OCI-LY7 (cell line): Measurements from ENCODE around the gene CAPN13. TPM values are rescaled to one million over a fixed set of nuclear protein-coding genes. Genes with fewer than 3 reads are reported as not detected.

Experiments used
- BruUV-seq: library from RNA; stranded (reverse); fragments of 400-500 nt; replicated peaks from 2 replicates; lab custom pipeline; 2021; lab: Mats Ljungman, UMichigan
- CTCF ChIA-PET: fragments of 300-600 bp; sonication (Branson Sonifier 250); formaldehyde crosslinking; loops from one replicate; lab custom pipeline; 2022; ENCODE audit warnings: antibody characterized with exemption; ENCODE audit not compliant: unreplicated experiment; lab: Charles Lee
- POLR2A ChIA-PET: fragments of 300-600 bp; sonication (Branson Sonifier 250); formaldehyde crosslinking; loops from one replicate; lab custom pipeline; 2022; ENCODE audit warnings: antibody characterized with exemption; lab: Charles Lee
- DNase-seq: peaks from one replicate; pipeline ENCODE4 v3.0.0-alpha.2; 2015; ENCODE audit warnings: low spot score
- H2AFZ ChIP-seq: fragments of 200-600 bp; sonication (generic), shearing (Covaris generic); 2 replicates; pipeline ENCODE4 v1.6.1; 2014; ENCODE audit warnings: mild to moderate bottlenecking, antibody characterized with exemption, low read length, moderate library complexity
- H3K27ac ChIP-seq: fragments of 200-600 bp; sonication (generic); 2 replicates; pipeline ENCODE4 v1.5.1; 2014; ENCODE audit warnings: mixed run types, low read depth, mild to moderate bottlenecking, moderate library complexity, low read length, inconsistent platforms; ENCODE audit not compliant: poor library complexity, severe bottlenecking
- H3K36me3 ChIP-seq: fragments of 200-600 bp; sonication (generic); 2 replicates; pipeline ENCODE4 v1.6.1; 2014; ENCODE audit warnings: mild to moderate bottlenecking, antibody characterized with exemption, low read length, moderate library complexity, mixed read lengths; ENCODE audit not compliant: insufficient read depth
- H3K4me1 ChIP-seq: fragments of 200-600 bp; sonication (generic); 2 replicates; pipeline ENCODE4 v1.5.1; 2014; ENCODE audit warnings: mild to moderate bottlenecking, low read length; ENCODE audit not compliant: insufficient read depth, poor library complexity, severe bottlenecking
- H3K4me2 ChIP-seq: fragments of 200-600 bp; sonication (generic); 2 replicates; pipeline ENCODE4 v1.6.1; 2014; ENCODE audit warnings: mild to moderate bottlenecking, low read length
- H3K4me3 ChIP-seq: fragments of 200-600 bp; sonication (generic); 2 replicates; pipeline ENCODE4 v1.5.1; 2014; ENCODE audit warnings: mild to moderate bottlenecking, low read depth, low read length; ENCODE audit not compliant: poor library complexity, severe bottlenecking
- H3K79me2 ChIP-seq: fragments of 200-600 bp; sonication (generic); 2 replicates; pipeline ENCODE4 v1.6.1; 2016; ENCODE audit warnings: low read depth, mild to moderate bottlenecking, low read length, moderate library complexity, mixed read lengths; ENCODE audit not compliant: insufficient read depth
- H3K9me2 ChIP-seq: fragments of 200-600 bp; sonication (generic); 2 replicates; pipeline ENCODE4 v1.6.1; 2016; ENCODE audit warnings: mild to moderate bottlenecking, low read length, mixed read lengths; ENCODE audit not compliant: insufficient read depth
- H3K9me3 ChIP-seq: fragments of 200-600 bp; sonication (generic); 2 replicates; pipeline ENCODE4 v1.6.1; 2014; ENCODE audit warnings: mild to moderate bottlenecking, mixed run types, low read length, mixed read lengths
- H4K20me1 ChIP-seq: fragments of 200-600 bp; sonication (generic); 2 replicates; pipeline ENCODE4 v1.6.1; 2014; ENCODE audit warnings: mild to moderate bottlenecking, antibody characterized with exemption, low read length, moderate library complexity, mixed read lengths; ENCODE audit not compliant: insufficient read depth
- CTCF ChIP-seq: fragments of 200-600 bp; sonication (generic); conservative IDR thresholded peaks from 2 replicates; pipeline ENCODE4 v1.5.1; 2014; ENCODE audit warnings: mild to moderate bottlenecking, antibody characterized with exemption, low read length, moderate library complexity, mixed read lengths
- EZH2phosphoT487 ChIP-seq: fragments of 200-600 bp; sonication (generic); IDR thresholded peaks from 2 replicates; pipeline ENCODE4 v1.6.1; 2018; ENCODE audit warnings: low read depth, borderline replicate concordance, mild to moderate bottlenecking, mixed run types, antibody characterized with exemption, low read length, moderate library complexity, mixed read lengths
- intact Hi-C: fragments of 100-400 bp; cut with micrococcal nuclease; formaldehyde crosslinking; loops from one replicate; pipeline ENCODE4 v1.10.0; 2022; ENCODE audit not compliant: unreplicated experiment
- total RNA-seq, 2 experiments: library from RNA; depleted of rRNA in 1 of 2; stranded (reverse); fragments of >200 nt in 1 of 2; shearing (Covaris generic) in 1 of 2; gene quantifications; 2 replicates each; pipeline ENCODE4 v1.2.3, GENCODE V29; 2014 to 2022

The CAPN13 gene
- total RNA-seq, 2 experiments from 2014 or later, result 0.13 TPM; not detected in 1

- Histone ChIP-seq H2AFZ (no peak overlapping the region), H3K79me2 (no peaks in the 10 kb centered on the region), H3K4me3 (no peak overlapping the region), H3K9me2 (no peaks in the 10 kb centered on the region), H3K9me3 (no peaks in the 10 kb centered on the region), H3K4me2 (no peak overlapping the region), H4K20me1 (no peaks in the 10 kb centered on the region), H3K36me3 (no peaks in the 10 kb centered on the region), H3K4me1 (no peaks in the 10 kb centered on the region), H3K27ac (no peak overlapping the region)
- TF ChIP-seq EZH2phosphoT487, result no peak
- TF ChIP-seq CTCF, result no peak
- intact Hi-C loops, result no loop called here
- BruUV-seq, result no TSS peak
- no peak for DNase-seq
- CTCF ChIA-PET, result interaction anchor here (0.5 kb wide), 1 partner anchor 631 kb away, joined by 3 read pairs; no protein-coding TSS in a partner anchor
- POLR2A ChIA-PET, result no interaction called here
Measured at GRCh38 chr2:30778611-30779010, 28.6 kb downstream of the CAPN13 start.

- ChIA-PET POLR2A (no interaction called here), CTCF (no interaction called here)
- intact Hi-C loops, result no loop called here
- H3K4me2 ChIP-seq, result no peak overlapping the region
- DNase-seq, result no peak
- H3K27ac ChIP-seq, result no peak overlapping the region
- no peaks in the 10 kb centered on the region for H3K36me3 ChIP-seq
- BruUV-seq, result no TSS peak
- TF ChIP-seq EZH2phosphoT487 (no peak), CTCF (no peak)
- no peaks in the 10 kb centered on the region for H3K79me2 ChIP-seq
- H3K4me3 ChIP-seq, result no peak overlapping the region
- no peaks in the 10 kb centered on the region for H3K4me1 ChIP-seq
- no peak overlapping the region for H2AFZ ChIP-seq
- no peaks in the 10 kb centered on the region for H4K20me1 ChIP-seq
- H3K9me3 ChIP-seq, result no peaks in the 10 kb centered on the region
- no peaks in the 10 kb centered on the region for H3K9me2 ChIP-seq
Measured at GRCh38 chr2:30777661-30778505, 29.4 kb downstream of the CAPN13 start.
